OCI-LY3 (cell line): Measurements from ENCODE around the gene ZNF223.

Experiments
- H2AFZ ChIP-seq: fragments of 200-600, 300-600 bp; shearing (Covaris generic); 2 replicates; pipeline ENCODE4 v1.6.0; 2014; ENCODE audit warnings: antibody characterized with exemption, low read depth, low read length
- H3K27ac ChIP-seq: fragments of 200-600, 300-600 bp; sonication (generic); 2 replicates; pipeline ENCODE4 v1.5.1; 2014; ENCODE audit warnings: mild to moderate bottlenecking, low read length, moderate library complexity, mixed read lengths
- H3K27me3 ChIP-seq: fragments of 200-600, 300-600 bp; sonication (generic); 2 replicates; pipeline ENCODE4 v1.6.1; 2014; ENCODE audit warnings: low read depth, low read length, mixed read lengths
- H3K36me3 ChIP-seq: fragments of 200-600, 300-600 bp; sonication (generic); replicated peaks from 2 replicates; pipeline ENCODE3; 2014; ENCODE audit warnings: low read depth, low read length, mixed read lengths
- H3K4me1 ChIP-seq: fragments of 300-600, 200-600 bp; sonication (generic); 2 replicates; pipeline ENCODE4 v1.6.1; 2014; ENCODE audit warnings: low read length, mixed read lengths
- H3K4me2 ChIP-seq: fragments of 200-600, 300-600 bp; sonication (generic); 2 replicates; pipeline ENCODE4 v1.6.1; 2014; ENCODE audit warnings: low read length, mixed read lengths
- H3K4me3 ChIP-seq: fragments of 300-600, 200-600 bp; sonication (generic); 2 replicates; pipeline ENCODE4 v1.5.1; 2014; ENCODE audit warnings: antibody characterized with exemption, mild to moderate bottlenecking, low read length, moderate library complexity
- H3K79me2 ChIP-seq: fragments of 300-600, 200-600 bp; shearing (Covaris generic); 2 replicates; pipeline ENCODE4 v1.6.1; 2014; ENCODE audit warnings: mild to moderate bottlenecking, low read length, mixed read lengths
- H3K9ac ChIP-seq: fragments of 300-600, 200-600 bp; shearing (Covaris generic); 2 replicates; pipeline ENCODE4 v1.6.0; 2014; ENCODE audit warnings: mild to moderate bottlenecking, low read length, moderate library complexity
- H3K9me3 ChIP-seq: fragments of 200-600, 300-600 bp; shearing (Covaris generic); 2 replicates; pipeline ENCODE4 v1.6.1; 2014; ENCODE audit warnings: low read length, mixed read lengths; ENCODE audit not compliant: insufficient read depth
- H4K20me1 ChIP-seq: fragments of 200-600, 300-600 bp; sonication (generic); 2 replicates; pipeline ENCODE4 v1.6.1; 2016; ENCODE audit warnings: low read length, mixed read lengths; ENCODE audit not compliant: insufficient read depth
- CTCF ChIP-seq: fragments of 200-600, 300-600 bp; sonication (generic); IDR thresholded peaks from 2 replicates; pipeline ENCODE4 v1.5.1; 2014; ENCODE audit warnings: antibody characterized with exemption, low read length, low read depth
- EZH2phosphoT487 ChIP-seq: fragments of 200-600 bp; shearing (Covaris generic); IDR thresholded peaks from 2 replicates; pipeline ENCODE4 v1.6.1; 2018; ENCODE audit warnings: antibody characterized with exemption, mixed run types, low read depth

The ZNF223 gene

DNA sequence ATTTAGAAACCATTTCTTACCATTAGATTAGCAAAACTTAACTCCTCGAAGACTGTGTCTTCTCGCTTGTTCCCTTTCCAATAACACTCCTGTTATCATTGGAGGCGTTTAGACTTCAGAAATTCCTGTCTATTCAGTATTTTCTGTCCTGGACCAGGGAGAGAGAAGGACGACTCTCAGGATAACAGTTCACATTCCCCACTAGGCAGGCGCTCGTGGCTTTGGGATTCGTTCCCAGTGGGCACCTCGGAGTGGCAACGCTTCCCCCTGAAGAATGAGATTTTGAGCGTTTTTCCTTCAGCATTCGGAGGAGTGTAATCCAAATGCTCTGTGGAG is 60.9 kb downstream of the ZNF223 start:
- no peak overlapping the region for H3K27ac ChIP-seq
- TF ChIP-seq CTCF, result no peak
- TF ChIP-seq EZH2phosphoT487, result no peak

DNA sequence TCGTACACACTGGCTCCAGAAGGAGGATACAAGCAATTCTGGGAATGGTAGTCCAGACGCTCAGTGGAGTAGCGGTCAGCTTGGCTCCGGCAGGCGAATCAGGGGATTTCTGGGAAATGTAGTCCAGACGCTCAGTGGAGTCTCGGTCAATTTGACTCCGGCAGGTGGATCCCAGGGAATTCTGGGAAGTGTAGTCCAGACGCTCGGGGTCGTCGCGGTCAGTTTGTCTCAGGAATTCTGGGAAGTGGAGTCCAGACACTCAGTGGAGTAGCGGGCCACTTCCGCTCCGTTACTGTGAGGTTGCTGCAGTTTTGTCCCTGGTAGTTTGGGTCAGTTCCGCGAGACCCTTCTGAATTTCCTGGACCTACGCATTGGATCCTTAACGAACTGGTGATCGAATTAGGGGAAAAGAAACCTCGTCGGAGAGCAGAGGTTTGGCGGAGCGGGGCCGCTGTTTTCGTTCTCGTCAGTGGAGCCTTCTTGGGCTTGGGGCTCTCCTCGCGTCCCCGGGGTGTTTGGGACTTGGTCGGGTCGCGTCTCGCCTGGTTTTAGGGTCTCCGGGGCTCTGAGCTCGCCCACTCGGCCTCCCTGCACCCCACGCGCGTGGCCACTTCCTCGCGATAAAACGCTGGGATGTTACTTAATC is 61.4 kb downstream of the ZNF223 start, which contains the start of gene ZNF225:
TSS of gene ZNF225 (plus strand) at position 262 of the 646 bp plus-strand sequence. CDS start 2,429 bp downstream, outside the sequence.
- TF ChIP-seq CTCF (no peak), EZH2phosphoT487 (no peak)
- no peaks in the 10 kb centered on the region; the same call in 1 of the 2 replicates for H3K9me3 ChIP-seq
- peaks cover 11% of the 10 kb centered on the region for H3K79me2 ChIP-seq
- peaks cover 39% of the 10 kb centered on the region for H3K36me3 ChIP-seq
- H4K20me1 ChIP-seq, result no peaks in the 10 kb centered on the region
- H3K4me3 ChIP-seq, result peak within 1 kb of the TSS; percentile 80
- peak within 1 kb of the TSS; percentile 81 for H3K4me2 ChIP-seq
- H3K27ac ChIP-seq, result peak within 1 kb of the TSS; percentile 18; the same call in 1 of the 2 replicates
- H2AFZ ChIP-seq, result peak within 1 kb of the TSS; percentile 99
- no peaks in the 10 kb centered on the region for H3K27me3 ChIP-seq
- peak within 1 kb of the TSS; percentile 81 for H3K9ac ChIP-seq
- peaks cover 7% of the 10 kb centered on the region; the same call in 1 of the 2 replicates for H3K4me1 ChIP-seq

More for the DNA sequence above, 60.9 kb downstream of the ZNF223 start:
- Histone ChIP-seq H3K27me3 (no peaks in the 10 kb centered on the region), H3K79me2 (peaks cover 11% of the 10 kb centered on the region), H3K4me3 (peak overlapping the region; percentile 80), H3K4me1 (peaks cover 7% of the 10 kb centered on the region; the same call in 1 of the 2 replicates), H3K9me3 (no peaks in the 10 kb centered on the region; the same call in 1 of the 2 replicates), H2AFZ (peak overlapping the region; percentile 99), H3K4me2 (peak overlapping the region; percentile 81), H4K20me1 (no peaks in the 10 kb centered on the region), H3K9ac (peak overlapping the region; percentile 81), H3K36me3 (peaks cover 41% of the 10 kb centered on the region)

GRCh38 chr19:44113784-44114390 is 62.1 kb downstream of the ZNF223 start:
- Histone ChIP-seq H3K79me2 (peaks cover 11% of the 10 kb centered on the region), H3K4me3 (peak overlapping the region; percentile 80), H4K20me1 (no peaks in the 10 kb centered on the region), H3K9me3 (no peaks in the 10 kb centered on the region; the same call in 1 of the 2 replicates), H2AFZ (peak overlapping the region; percentile 99), H3K4me1 (peaks cover 7% of the 10 kb centered on the region; the same call in 1 of the 2 replicates), H3K36me3 (peaks cover 39% of the 10 kb centered on the region), H3K4me2 (peak overlapping the region; percentile 81), H3K9ac (peak overlapping the region; percentile 81), H3K27ac (0 out of 2 replicates have a peak overlapping the region, but pooled peaks have one; percentile 18), H3K27me3 (no peaks in the 10 kb centered on the region)
- no peak for TF ChIP-seq CTCF
- no peak for TF ChIP-seq EZH2phosphoT487
